Activated effector memory CD4-positive, alpha-beta T cell treated with Interleukin-2 at 50 U/mL for 16 hours (primary cell): ENCODE measurements around the gene MYO1D.
"Not testable (repeated sequence)": the region's sequence is repeated elsewhere in the genome, so short reads cannot be mapped to it uniquely, and the experiment has no call there.

ENCODE experiments used
- DNase-seq: peaks from one replicate; pipeline ENCODE4 v3.0.0-alpha.2; 2020

Gene MYO1D

DNA sequence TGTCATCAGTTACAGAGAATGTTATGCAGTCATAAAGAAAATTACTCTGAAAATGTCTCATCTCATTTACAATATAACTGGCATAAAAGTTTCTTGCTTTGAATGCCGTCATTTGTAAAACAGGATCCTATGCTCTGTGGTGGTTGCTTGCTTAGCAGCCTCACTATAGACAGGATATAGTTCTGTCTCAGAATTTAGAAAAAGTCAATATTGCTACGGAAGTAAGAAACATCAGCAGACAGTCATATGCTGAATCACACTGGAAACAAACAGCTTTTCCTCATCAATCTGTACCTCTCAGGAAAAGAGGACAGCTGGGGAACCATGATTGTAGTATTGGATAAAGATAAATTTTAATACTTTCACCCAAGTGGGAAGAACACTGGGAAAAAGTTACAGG, 105.5 kb downstream of the MYO1D start:
- no peak for DNase-seq

DNA sequence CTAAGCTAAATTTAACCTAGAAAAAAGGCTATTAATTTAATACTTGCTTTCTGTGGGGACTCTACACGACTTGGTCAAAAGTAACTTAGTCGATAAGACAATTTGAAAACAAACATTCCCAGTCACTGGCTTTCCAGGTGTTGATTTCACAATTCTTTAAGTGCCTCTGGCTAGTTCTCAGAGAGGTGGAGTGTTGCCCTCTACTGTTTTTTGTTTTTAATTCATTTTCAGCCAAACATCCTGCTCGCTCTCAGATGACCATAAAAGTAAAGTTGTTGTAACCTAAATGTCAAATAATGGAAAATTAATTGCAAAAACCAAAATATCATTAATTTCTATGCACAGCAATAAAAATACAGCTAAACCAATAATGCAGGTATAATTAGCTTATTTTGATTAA, 107.1 kb downstream of the MYO1D start:
- no peak for DNase-seq

DNA sequence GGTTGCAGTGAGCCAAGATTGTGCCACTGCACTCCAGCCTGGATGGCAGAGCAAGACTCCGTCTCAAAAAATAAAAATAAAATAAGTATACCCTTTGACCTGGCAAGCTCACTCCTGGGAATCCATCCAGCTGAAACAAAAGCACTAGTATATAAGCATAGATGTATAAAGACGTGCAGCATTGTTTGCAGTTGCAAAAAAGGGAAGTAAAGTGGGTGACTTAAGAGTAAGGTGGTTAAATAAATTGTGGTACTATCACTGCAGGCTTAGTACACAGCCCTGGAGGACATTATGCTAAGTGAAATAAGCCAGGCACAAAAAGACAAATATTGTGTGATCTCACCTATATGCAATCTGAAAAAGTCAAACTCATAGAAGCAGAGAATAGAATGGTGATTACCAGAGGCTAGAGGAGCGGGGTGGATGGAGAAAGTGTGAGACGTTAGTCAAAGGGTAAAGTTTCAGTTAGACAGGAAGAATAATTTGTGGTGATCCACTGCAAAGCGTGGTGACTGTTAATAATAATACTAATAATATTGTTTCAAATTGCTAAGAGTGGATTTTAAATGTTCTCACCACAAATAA, 113.0 kb downstream of the MYO1D start:
- DNase-seq: no peak

DNA sequence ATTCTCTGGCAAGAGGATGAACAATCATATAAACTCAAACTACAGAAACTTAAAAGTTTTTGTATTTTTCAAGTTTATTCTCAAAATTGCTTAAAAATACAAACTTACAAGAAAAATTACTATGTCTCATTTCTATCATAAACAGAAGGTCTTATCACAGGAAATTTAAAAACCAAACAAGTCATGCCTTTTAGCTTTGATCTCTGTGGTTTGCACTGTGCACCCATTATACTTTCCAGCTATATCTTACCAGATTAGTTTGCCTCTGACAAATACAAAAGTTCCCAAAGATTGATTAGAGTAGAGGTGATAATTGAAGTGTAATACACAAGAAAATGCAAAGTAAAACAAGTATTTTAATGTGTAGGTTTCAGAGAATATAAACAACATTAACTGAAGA, 117.4 kb downstream of the MYO1D start:
- DNase-seq: no peak

DNA sequence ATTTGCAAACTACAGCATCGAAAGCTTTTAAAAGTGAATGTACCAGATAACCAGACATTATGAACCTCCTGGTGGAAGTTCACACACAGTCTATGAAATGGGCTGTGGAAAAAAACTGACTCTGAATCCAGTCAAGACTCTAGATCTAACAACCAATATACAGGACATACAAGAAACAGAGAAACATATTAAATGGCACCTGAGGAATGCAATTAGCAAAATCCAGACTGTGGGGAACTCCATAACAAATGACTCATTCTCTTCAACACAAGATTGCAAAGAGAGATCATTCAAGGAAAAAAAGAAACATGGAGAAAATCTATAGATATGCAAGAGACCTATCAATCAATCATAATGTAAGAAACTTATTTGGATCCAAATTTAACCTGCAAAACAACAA, 119.0 kb downstream of the MYO1D start:
- no peak for DNase-seq

DNA sequence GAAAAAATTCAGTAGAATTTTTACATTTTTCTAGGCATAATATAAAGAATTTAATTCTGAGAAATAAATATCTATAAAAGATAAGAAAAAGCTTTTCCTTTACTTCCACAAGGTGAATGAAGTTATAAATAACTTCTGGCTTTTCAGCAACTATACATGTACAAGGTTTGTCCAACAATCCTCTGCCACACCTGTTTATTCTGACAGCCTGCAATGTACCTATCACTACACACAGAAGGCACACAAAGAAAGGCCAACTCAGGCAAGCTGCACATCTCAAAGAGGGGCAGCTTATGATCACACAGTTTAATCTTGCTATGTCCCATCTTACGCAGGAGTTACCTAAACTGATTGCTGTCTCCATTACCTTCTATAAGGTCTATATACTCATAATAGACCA, 120.2 kb downstream of the MYO1D start:
- no peak for DNase-seq

DNA sequence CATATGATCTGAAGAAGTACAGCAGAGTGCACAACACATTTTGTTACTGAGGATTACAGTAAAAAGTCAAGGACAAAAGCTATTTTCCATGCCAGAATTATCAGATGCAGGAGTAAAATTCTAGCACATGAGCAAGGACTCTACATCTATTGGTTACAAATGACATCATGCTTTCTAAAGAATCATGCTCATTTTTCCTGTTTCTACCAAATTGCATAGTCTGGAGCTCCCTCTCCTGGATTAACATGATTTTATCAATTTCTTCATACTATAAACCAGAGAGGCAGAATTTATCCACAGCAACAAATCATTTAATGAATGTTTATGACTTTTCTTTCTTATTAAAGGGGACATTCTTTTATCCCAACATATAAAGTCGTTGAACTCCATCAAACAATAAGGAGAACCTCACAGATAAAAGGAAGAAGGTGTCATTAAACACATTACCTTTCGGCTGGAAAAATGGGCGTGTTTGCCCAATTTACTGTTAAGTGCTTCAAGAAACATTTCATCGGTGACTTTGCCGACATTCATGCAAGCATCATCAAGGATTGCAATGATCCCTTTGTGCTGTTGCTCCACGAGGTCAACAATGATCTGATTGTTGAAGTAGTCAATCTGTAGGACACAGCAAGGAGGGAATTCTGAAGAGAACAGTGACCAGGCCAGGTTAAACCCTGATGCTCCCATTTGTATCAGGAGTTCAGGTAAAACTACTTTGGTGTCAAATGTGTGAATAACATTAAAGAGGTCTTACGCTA, 121.7 kb downstream of the MYO1D start:
- no peak for DNase-seq

DNA sequence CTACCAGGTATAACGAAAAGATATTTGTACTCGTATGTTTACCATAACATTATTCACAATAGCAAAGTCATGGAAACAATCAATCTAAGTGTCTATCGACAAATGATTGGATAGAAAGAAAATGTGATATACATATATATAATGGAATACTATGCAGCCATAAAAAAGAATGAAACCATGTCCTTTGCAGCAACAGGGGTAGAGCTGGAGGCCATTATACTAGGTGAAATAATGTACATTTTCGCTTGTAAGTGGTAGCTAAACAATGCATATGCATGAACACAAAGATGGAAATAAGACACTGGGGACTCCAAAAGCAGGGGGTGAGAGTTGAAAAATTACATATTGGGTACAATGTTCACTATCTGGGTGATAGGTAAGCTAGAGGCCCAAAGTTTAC, 124.0 kb downstream of the MYO1D start:
- no peak for DNase-seq

DNA sequence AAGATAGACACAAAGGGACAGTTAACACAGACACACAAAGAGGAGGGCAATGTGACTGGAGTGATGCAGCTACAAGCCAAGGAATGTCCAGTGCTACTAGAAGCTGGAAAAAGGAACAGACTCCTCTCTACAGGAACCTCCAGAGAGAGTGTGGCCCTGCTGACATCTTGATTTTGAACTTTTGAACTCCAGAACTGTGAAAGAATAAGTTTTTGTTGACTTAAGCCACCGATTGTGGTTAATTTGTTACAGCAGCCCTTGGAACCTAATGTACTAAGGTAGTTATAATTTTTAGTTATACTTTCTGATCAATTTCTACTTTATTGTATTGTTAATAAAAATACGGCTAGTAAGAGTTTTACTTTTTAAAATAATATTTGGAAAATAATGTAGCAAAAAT, 129.1 kb downstream of the MYO1D start:
- DNase-seq: no peak

DNA sequence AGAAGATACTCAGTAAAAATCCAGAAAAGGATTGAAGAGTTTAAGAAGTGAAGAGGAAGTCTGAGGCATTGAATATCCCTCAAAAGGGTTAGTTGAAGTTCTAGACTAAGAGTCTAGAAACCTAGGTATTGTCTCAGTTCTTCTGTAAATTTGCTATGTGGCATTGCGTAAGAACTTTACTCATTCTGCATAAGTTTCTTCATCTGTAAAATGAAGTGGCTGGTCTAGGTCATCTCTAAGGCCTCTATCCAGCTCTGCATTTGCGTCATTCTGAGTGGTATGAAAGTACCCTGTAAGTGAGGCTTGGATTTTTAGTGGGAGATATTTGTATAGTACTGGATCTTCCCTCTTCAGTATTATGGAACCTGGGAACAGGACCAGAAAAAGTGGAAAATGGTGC, 130.2 kb downstream of the MYO1D start:
- no peak for DNase-seq

DNA sequence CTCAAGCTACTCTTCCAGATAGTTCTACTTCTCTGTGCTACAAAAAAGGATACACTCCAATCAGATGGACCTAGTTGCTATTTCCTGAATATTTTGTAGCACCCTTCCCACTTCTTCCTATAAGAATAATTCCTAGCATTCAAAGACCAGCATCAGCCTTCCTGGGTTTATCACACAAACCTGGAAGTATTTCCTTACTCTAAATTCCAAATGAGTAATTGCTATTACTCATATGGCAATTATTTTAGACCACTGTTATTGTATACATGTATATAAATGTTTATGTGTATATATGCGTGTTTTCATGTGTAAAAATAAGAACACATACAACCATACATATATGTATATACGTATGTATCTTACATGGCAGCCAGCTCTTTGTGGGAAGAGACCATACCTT, 130.6 kb downstream of the MYO1D start:
- DNase-seq: no peak

DNA sequence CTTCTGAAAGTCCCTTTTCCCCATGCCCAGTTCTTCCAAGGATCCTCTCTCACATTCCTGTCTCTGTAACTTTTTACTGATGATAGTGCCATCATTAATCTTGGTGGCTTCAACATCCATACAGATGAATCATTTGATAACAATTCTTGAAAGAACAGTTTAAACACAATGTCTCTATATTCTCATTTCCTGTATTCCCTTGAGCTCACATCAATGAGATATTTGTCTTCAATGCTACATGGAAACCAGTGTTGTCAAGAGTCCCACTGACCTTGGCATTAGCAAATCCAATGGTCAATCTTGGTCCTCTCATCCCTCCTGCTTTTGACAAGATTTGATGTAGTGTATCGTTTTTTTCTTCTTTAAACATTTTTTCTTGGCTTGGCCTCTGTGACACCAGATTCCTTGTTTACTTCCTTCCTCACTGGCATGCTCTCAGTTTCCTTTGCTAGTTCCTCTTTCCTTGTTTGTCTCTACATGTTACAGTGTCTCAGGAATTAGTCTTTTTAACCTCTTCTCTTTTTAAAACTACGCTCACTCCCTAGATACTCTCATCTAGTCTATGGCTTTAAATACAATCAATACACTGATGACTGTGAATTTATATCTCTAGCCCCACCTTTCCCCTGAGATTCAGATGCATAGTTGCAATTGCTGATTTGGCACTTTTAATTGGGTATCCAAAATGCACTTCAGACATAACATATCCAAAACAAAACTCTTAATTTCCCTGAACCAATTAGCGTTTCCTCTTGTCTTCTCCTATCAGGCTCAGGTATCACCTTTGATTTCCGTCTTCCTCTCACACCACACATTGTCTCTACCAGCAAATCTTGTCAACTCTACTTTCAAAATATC, 134.0 kb downstream of the MYO1D start:
- DNase-seq: no peak

DNA sequence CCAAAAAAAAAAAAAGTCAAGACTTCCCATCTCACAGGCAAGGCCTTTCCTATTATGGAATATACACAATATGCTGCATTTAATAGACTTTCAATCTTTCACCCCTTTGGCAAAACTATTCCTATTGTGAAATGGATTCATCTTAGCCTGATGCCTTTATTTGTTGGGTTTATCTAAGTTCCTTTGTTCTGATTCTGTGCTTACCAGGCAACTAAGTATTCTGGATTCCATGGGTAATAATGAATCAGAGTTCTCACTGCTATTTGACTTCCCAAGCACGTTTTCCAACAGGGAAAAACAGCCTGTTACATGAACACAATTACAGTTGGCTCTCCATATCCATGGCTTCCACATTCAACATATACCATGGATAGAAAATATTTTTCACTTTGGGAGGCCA, 135.5 kb downstream of the MYO1D start:
- no peak for DNase-seq

DNA sequence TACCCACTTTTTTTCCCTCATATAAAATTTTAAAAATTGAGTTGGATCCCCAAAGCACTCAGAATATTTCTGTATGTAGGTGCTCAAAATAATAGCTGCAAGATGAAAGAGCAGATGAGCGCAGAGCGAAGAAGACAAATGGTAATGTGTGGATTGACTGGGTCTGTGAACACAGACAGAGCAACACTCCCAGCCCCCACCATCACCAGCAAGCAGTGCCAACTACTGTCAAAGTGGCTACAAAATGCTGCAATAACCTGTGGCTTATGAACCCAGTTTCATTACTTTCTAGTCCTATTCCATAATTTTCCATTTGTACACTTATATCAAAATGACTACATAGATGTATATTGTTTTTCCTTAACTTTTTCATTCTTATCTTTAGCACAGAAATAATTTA, 137.2 kb downstream of the MYO1D start:
- no peak for DNase-seq

DNA sequence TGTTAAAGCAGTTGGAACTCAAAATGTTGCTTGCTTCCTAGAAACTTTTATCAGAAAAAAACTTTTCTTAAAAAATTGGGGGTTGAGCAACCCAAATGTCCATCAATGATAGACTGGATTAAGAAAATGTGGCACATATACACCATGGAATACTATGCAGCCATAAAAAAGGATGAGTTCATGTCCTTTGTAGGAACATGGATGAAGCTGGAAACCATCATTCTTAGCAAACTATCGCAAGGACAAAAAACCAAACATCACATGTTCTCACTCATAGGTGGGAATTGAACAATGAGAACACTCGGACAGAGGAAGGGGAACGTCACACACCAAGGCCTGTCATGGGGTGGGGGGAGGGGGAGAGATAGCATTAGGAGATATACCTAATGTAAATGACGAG, 137.8 kb downstream of the MYO1D start:
- DNase-seq: not testable (repeated sequence)

DNA sequence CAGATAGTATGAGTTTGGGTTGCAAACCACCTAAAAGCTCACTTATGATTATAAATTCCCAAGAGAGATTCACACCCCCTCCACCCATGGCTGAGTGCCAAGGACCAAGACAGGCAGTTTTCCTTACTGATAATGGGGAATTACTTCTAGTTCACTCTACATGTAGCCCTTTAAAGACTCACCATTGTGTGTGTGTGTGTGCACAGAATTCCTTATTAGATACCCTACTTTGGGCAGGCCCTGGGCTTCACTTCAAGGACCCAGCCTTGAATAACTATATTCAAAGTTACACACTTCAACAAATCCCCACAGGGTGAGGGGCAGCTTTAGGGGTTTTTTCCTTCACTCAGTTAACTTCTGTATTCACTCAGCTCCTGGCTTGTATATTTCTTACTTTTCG, 143.5 kb downstream of the MYO1D start:
- DNase-seq: no peak

DNA sequence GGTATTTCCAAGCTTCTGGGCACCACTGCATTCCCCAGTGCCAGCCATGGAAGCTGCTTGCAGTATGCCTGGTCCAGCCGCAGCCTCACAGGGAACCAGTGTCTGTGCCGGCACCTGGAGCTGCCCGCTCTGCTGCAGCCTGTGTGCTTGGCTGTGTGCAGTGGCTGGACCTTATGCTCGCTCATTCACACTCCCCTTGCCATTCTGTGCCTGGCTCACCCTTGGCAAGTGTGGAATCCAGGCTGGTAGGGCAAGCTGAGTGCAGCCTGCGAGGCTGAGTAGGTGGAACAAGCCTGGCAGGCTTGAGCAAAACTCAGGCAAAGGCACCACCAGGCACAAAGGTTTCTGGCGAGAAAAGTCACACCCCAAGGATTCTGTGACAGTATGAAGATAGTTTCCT, 144.0 kb downstream of the MYO1D start:
- no peak for DNase-seq

DNA sequence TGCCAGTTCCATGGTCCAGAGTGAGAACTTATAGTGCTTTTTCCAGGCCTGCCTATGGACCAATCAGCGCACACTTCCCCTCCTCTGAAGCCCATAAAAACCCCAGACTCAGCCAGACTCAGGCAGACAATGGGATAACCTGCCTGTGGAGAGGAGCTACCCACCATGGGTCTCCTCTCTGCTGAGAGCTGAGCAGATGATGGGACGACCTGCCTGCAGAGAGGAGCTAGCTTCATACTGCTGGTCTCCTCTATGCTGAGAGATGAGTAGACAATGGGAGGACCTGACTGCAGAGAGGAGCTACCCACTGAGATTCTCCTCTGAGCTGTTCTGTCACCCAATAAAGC, 144.7 kb downstream of the MYO1D start:
- no peak for DNase-seq

DNA sequence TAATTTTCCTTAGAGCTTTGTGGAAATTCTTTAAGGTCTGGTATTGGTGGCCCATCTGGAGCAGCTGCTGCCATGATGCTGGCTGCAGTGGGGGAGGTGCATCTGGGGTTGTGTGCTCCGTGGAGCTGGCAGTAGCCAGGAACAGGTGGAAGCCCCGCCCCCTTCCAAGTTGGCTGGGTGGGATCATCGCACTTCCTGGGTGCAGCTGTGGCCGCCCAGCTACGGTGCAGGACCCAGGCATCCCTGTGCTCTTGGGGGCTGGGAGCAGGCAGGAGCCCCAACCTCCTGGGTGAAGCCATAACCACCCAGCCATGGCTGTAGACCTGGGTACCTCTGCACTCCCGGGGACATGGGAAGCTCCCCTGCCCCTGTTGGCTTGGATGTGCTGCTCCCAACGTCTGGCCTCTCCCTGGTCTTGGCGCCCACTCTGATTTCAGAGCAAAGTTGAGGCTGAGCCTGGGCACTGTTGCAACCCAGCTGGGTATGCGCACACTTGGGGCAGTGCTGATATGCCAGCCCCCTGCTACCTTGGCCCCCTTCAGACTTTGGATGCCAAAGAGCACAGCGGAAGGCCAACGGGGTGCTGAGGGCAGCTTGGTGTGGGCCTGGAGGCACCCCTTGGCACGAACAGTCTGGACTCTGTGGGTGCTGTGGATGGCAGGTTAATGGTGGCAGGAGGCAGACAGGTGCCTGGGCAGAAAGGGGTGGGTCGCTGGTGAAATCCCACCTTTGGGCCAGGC, 145.2 kb downstream of the MYO1D start:
- no peak for DNase-seq

DNA sequence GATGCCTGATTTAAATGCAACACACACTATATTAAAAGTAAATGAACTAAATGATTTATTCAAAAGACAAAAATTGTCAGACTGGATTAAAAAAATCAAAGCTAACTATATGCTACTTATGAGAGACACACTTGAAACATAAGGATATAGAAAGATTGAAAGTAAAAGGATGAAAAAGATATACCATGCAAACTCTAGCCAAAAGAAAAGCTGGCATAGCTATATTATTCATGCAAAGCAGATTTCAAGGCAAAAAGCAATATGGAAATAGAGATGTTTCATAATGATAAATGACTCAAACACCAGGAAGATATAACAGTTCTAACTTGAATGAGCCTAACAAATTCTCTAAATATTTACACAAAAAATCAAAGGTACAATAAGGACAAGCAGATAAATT, 149.2 kb downstream of the MYO1D start:
- DNase-seq: no peak

DNA sequence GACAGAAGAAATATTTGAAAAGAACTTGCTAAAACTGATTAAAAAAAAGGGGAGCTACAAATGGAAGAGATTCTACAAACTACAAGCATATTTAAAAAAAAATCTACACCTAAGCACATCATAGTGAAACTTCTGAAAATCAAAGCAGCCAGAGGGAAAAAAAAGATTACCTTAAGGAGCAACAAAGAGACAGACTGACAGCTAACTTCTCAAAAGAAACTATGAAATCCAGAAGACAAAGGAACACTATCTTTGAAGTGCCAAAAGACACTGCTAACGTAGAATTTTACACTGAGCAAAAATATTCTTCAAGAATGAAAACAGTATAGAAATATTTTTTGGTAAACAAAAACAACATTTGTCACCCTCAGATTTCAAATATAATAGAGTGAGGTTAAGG, 151.2 kb downstream of the MYO1D start:
- DNase-seq: no peak

DNA sequence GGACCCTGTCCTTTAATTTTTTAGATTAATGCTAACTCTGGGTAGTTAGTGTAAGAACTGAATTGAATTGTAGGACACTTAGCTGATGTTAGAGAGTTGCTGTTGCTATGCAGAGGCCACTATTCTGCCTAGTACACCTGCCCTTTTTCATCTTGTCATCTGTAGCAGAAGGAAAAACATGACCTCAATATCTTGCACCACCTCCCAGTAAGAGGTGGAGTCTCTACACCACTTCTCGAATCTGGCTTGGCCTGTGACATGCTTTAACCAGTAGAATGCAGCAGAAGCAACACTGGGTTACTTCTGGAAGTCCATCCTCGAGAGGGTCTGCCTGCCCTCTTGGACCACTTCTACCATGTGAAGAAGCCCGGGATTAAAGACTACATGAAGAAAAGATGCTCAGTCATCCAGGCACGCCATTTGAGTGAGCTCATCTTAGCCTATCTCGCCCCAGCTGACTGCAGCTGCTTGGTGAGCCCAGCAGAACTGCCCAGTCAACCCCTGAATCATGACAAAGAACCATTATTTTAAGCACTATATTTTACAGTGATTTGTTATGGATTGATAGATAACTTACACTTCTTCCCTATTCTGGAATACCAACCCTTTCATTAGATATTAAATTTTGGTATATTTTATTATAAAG, 153.5 kb downstream of the MYO1D start:
- no peak for DNase-seq

DNA sequence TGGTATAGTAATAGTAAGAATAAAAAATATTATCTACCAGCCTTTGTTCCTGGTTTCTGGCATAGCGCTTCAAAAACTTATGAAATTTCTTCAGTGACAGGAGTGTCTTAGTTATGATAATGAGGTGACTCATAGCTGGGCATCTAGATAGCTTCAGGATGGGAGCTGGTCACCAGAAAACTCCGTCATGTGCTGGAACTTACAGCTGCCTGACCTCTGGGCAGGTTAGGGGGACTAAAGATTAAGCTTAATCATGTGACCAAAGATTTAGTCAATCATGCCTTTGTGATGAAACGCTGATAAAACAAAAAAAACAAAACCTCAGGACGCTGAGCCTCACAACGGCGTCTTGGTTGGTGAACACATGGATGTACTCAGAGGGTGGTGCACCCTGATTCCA, 154.2 kb downstream of the MYO1D start:
- DNase-seq: no peak
